HepG2 (cell line): ENCODE measurements around the gene ARMC5. TPM values are rescaled to one million over a fixed set of nuclear protein-coding genes. Genes with fewer than 3 reads are reported as not detected.
A peak's percentile ranks its signal among the peaks of the same experiment; 100 is the strongest.

Experiments
- BHLHE40 ChIP-seq: IDR thresholded peaks from 2 replicates; pipeline ENCODE4 v1.6.1; 2011; ENCODE audit warnings: low read length, improper control_type of control experiment
- EZH2 ChIP-seq: conservative IDR thresholded peaks from 2 replicates; pipeline ENCODE4 v1.6.1; 2012; ENCODE audit warnings: mild to moderate bottlenecking, low read depth, low read length, moderate library complexity
- MTA3 ChIP-seq: sonication (generic); formaldehyde crosslinking; IDR thresholded peaks from 2 replicates; pipeline ENCODE4 v1.4.0; 2020; ENCODE audit warnings: missing genetic modification reagents
- NPAS2 ChIP-seq: sonication (generic); formaldehyde crosslinking; IDR thresholded peaks from 2 replicates; pipeline ENCODE4 v1.8.0; 2022; ENCODE audit warnings: mild to moderate bottlenecking, missing genetic modification reagents, borderline replicate concordance
- RFXAP ChIP-seq: sonication (generic); formaldehyde crosslinking; IDR thresholded peaks from 2 replicates; pipeline ENCODE4 v1.4.0; 2020; ENCODE audit warnings: missing genetic modification reagents, borderline replicate concordance
- SAFB2 ChIP-seq: sonication (generic); formaldehyde crosslinking; IDR thresholded peaks from 2 replicates; pipeline ENCODE4 v1.5.1; 2020; ENCODE audit warnings: missing genetic modification reagents, low read depth, mild to moderate bottlenecking, borderline replicate concordance
- SAP130 ChIP-seq: IDR thresholded peaks from 2 replicates; pipeline ENCODE4 v1.6.1; 2016; ENCODE audit warnings: low read depth
- SIX1 ChIP-seq: sonication (generic); formaldehyde crosslinking; IDR thresholded peaks from 2 replicates; pipeline ENCODE4 v1.4.0; 2020; ENCODE audit warnings: missing genetic modification reagents, borderline replicate concordance
- SMAD3 ChIP-seq: sonication (generic); formaldehyde crosslinking; IDR thresholded peaks from 2 replicates; pipeline ENCODE4 v1.4.0; 2020; ENCODE audit warnings: missing genetic modification reagents
- SP1 ChIP-seq, 2 experiments: fragments of 450-650 bp in 1 of 2; sonication (generic) in 1 of 2; formaldehyde crosslinking in 1 of 2; IDR thresholded peaks; 2 replicates each; pipeline versions ENCODE4 v1.4.0 to v1.6.1; 2016 to 2020; ENCODE audit warnings: missing genetic modification reagents in 1 of 2
- SP2 ChIP-seq: sonication (generic); formaldehyde crosslinking; IDR thresholded peaks from 2 replicates; pipeline ENCODE4 v1.5.1; 2020; ENCODE audit warnings: mild to moderate bottlenecking, missing genetic modification reagents
- ZBTB20 ChIP-seq: sonication (generic); formaldehyde crosslinking; IDR thresholded peaks from 2 replicates; pipeline ENCODE4 v1.8.1; 2023; ENCODE audit warnings: missing genetic modification reagents, low read depth, mild to moderate bottlenecking, borderline replicate concordance
- ZFP90 ChIP-seq: sonication (generic); formaldehyde crosslinking; IDR thresholded peaks from 2 replicates; pipeline ENCODE4 v1.8.0; 2022; ENCODE audit warnings: missing genetic modification reagents, mild to moderate bottlenecking, inconsistent platforms, borderline replicate concordance
- ZNF260 ChIP-seq: sonication (generic); formaldehyde crosslinking; IDR thresholded peaks from 2 replicates; pipeline ENCODE4 v1.4.0; 2020; ENCODE audit warnings: missing genetic modification reagents, low read depth, mild to moderate bottlenecking, borderline replicate concordance
- ZNF484 ChIP-seq: sonication (generic); formaldehyde crosslinking; IDR thresholded peaks from 2 replicates; pipeline ENCODE4 v1.5.1; 2020; ENCODE audit warnings: mild to moderate bottlenecking, low read depth, missing genetic modification reagents, borderline replicate concordance
- ZNF552 ChIP-seq: sonication (generic); formaldehyde crosslinking; IDR thresholded peaks from 2 replicates; pipeline ENCODE4 v1.9.0; 2022; ENCODE audit warnings: missing genetic modification reagents, mild to moderate bottlenecking, borderline replicate concordance
- ZNF782 ChIP-seq: sonication (generic); formaldehyde crosslinking; IDR thresholded peaks from 2 replicates; pipeline ENCODE4 v1.4.0; 2020; ENCODE audit warnings: missing genetic modification reagents, mild to moderate bottlenecking, borderline replicate concordance
- polyA plus RNA-seq, 8 experiments: library from polyadenylated mRNA; depleted of rRNA in 3 of 8; stranded (reverse) in 7 of 8; unstranded in 1 of 8; fragments of >200 nt; fragmentation: Illumina TruSeq in 4 of 8; extraction: Trizol in 4 of 8; gene quantifications; 2 replicates each; pipeline versions ENCODE4 v1.2.1 to v1.2.3, GENCODE V29; 2011 to 2016; ENCODE audit warnings: low read depth in 4 of 8, missing spikeins in 1 of 8, mixed read lengths in 1 of 8; ENCODE audit not compliant: insufficient read depth in 1 of 8
- total RNA-seq, 5 experiments: library from RNA; depleted of rRNA; stranded (reverse); fragments of >200 nt; fragmentation: Illumina TruSeq; extraction: Trizol; gene quantifications; 2 replicates each; pipeline ENCODE4 v1.2.3, GENCODE V29; 2016; ENCODE audit warnings: low read depth in 1 of 5
- TF ChIP-seq, protein P1 (sequence below): sonication (generic); formaldehyde crosslinking; IDR thresholded peaks from 2 replicates; pipeline ENCODE4 v1.9.0; 2021; ENCODE audit warnings: missing genetic modification reagents, mild to moderate bottlenecking, borderline replicate concordance
- TF ChIP-seq, protein P2 (sequence below), 2 experiments: IDR thresholded peaks; 2 replicates each; pipeline ENCODE4 v1.6.1; 2011 to 2012; ENCODE audit warnings: low read length in 2 of 2, borderline replicate concordance in 1 of 2, low read depth in 1 of 2, mild to moderate bottlenecking in 1 of 2, moderate library complexity in 1 of 2
- TF ChIP-seq, protein P3 (sequence below): sonication (generic); formaldehyde crosslinking; IDR thresholded peaks from 2 replicates; pipeline ENCODE4 v1.4.0; 2020; ENCODE audit warnings: mild to moderate bottlenecking, missing genetic modification reagents
- TF ChIP-seq, protein P4 (sequence below): sonication (generic); formaldehyde crosslinking; IDR thresholded peaks from 2 replicates; pipeline ENCODE4 v1.5.1; 2020; ENCODE audit warnings: mild to moderate bottlenecking, missing genetic modification reagents, borderline replicate concordance

ARMC5 gene
- total and polyA plus RNA-seq, 2 of the 13 experiments (the other 11 are each of a cell fraction or from before 2014, with no cell fraction given): 10.8 to 22.3 TPM

DNA sequence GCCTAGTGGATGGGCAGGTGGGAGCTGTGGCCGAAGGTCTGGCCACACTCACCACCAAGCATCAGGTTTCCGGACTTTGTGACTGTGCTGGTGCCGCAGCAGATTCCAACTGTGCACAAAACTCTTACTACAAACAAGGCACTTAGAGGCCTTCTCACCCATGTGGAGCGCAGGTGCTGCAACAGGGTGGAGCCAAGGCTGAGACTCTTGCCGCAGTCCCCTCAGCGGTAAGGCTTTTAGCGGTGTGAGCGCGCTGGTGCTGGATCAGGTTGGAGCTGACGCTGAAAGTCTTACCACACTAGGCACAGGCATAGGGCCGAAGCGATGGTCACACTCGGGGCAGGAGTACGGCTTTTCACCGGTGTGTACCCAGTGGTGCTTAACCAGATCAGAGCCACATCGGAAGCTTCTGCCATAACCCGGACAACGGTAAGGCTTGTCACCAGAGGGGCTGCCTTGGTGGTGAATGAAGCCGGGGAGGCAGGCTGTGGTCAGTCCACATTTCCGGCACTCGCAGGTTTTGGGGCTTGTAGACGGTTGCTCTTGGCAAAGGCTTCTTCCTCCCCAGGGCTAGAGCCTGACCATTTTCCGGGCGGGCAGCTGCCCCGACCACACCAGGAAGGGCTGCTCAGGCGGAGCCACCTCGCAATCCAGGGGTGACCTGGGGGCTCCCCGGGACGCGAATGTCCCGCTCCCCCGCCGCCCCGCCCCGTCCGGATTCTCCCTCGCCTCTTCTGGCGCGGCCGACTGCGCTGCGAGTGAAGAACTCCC is 1.0 kb upstream of the ARMC5 start (continued):
- TF ChIP-seq NPAS2 (CRISPR knock-in tag) (no peak), EZH2 (no peak), SIX1 (CRISPR knock-in tag) (peak; percentile 99), SAFB2 (CRISPR knock-in tag) (peak; percentile 92; the same call in 1 of the 2 replicates), ZNF260 (CRISPR knock-in tag) (no peak), SAP130 (peak; percentile 95), ZNF484 (CRISPR knock-in tag) (0 out of 2 replicates have a peak, but pooled peaks have one; percentile 30), ZBTB20 (CRISPR knock-in tag) (peak; percentile 95; the same call in 1 of the 2 replicates), ZNF552 (CRISPR knock-in tag) (peak; percentile 91), RFXAP (CRISPR knock-in tag) (peak; percentile 84), BHLHE40 (peak; percentile 74), ZNF782 (CRISPR knock-in tag) (peak; percentile 44; the same call in 1 of the 2 replicates), SP1 (IDR thresholded peaks at IDR 0.05) (no peak), SP1 (CRISPR knock-in tag; IDR thresholded peaks at IDR 0.05) (peak; percentile 78), ZFP90 (CRISPR knock-in tag) (0 out of 2 replicates have a peak, but pooled peaks have one; percentile 67), SP2 (CRISPR knock-in tag) (no peak), MTA3 (CRISPR knock-in tag) (no peak), SMAD3 (peak; percentile 88)
- TF ChIP-seq, protein P1, sequence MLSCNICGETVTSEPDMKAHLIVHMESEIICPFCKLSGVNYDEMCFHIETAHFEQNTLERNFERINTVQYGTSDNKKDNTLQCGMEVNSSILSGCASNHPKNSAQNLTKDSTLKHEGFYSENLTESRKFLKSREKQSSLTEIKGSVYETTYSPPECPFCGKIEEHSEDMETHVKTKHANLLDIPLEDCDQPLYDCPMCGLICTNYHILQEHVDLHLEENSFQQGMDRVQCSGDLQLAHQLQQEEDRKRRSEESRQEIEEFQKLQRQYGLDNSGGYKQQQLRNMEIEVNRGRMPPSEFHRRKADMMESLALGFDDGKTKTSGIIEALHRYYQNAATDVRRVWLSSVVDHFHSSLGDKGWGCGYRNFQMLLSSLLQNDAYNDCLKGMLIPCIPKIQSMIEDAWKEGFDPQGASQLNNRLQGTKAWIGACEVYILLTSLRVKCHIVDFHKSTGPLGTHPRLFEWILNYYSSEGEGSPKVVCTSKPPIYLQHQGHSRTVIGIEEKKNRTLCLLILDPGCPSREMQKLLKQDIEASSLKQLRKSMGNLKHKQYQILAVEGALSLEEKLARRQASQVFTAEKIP (CRISPR knock-in tag): no peak
- TF ChIP-seq, protein P2, sequence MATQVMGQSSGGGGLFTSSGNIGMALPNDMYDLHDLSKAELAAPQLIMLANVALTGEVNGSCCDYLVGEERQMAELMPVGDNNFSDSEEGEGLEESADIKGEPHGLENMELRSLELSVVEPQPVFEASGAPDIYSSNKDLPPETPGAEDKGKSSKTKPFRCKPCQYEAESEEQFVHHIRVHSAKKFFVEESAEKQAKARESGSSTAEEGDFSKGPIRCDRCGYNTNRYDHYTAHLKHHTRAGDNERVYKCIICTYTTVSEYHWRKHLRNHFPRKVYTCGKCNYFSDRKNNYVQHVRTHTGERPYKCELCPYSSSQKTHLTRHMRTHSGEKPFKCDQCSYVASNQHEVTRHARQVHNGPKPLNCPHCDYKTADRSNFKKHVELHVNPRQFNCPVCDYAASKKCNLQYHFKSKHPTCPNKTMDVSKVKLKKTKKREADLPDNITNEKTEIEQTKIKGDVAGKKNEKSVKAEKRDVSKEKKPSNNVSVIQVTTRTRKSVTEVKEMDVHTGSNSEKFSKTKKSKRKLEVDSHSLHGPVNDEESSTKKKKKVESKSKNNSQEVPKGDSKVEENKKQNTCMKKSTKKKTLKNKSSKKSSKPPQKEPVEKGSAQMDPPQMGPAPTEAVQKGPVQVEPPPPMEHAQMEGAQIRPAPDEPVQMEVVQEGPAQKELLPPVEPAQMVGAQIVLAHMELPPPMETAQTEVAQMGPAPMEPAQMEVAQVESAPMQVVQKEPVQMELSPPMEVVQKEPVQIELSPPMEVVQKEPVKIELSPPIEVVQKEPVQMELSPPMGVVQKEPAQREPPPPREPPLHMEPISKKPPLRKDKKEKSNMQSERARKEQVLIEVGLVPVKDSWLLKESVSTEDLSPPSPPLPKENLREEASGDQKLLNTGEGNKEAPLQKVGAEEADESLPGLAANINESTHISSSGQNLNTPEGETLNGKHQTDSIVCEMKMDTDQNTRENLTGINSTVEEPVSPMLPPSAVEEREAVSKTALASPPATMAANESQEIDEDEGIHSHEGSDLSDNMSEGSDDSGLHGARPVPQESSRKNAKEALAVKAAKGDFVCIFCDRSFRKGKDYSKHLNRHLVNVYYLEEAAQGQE (IDR thresholded peaks at IDR 0.05; ENCODE audit: borderline replicate concordance in 1 of 2, low read depth in 1 of 2, low read length in 2 of 2): peak in 1 of 2 experiments; percentile 77; a peak in 2 of 4 replicates
- TF ChIP-seq, protein P3, sequence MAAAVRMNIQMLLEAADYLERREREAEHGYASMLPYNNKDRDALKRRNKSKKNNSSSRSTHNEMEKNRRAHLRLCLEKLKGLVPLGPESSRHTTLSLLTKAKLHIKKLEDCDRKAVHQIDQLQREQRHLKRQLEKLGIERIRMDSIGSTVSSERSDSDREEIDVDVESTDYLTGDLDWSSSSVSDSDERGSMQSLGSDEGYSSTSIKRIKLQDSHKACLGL: peak; percentile 69
- TF ChIP-seq, protein P4, sequence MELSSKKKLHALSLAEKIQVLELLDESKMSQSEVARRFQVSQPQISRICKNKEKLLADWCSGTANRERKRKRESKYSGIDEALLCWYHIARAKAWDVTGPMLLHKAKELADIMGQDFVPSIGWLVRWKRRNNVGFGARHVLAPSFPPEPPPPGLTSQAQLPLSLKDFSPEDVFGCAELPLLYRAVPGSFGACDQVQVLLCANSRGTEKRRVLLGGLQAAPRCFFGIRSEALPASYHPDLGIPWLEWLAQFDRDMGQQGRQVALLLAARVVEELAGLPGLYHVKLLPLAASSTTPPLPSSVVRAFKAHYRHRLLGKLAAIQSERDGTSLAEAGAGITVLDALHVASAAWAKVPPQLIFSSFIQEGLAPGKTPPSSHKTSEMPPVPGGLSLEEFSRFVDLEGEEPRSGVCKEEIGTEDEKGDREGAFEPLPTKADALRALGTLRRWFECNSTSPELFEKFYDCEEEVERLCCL (CRISPR knock-in tag): peak; percentile 25; the same call in 1 of the 2 replicates
